PC-3 (cell line): Measurements from ENCODE around the gene MADCAM1.

Experiments
- EZH2 ChIP-seq: fragments of 300-600 bp; sonication (generic); IDR thresholded peaks from one replicate; pipeline ENCODE4 v1.6.1; 2017; ENCODE audit warnings: antibody characterized with exemption, mild to moderate bottlenecking, low read length; ENCODE audit not compliant: unreplicated experiment
- TF ChIP-seq, protein P1 (sequence below): fragments of 300-600 bp; sonication (generic); conservative IDR thresholded peaks from 2 replicates; pipeline ENCODE4 v1.5.1; 2017; ENCODE audit warnings: antibody characterized with exemption, low read depth, mild to moderate bottlenecking, low read length

GRCh38 chr19:478976-479375, 17.3 kb upstream of the MADCAM1 start:
- TF ChIP-seq, protein P1, sequence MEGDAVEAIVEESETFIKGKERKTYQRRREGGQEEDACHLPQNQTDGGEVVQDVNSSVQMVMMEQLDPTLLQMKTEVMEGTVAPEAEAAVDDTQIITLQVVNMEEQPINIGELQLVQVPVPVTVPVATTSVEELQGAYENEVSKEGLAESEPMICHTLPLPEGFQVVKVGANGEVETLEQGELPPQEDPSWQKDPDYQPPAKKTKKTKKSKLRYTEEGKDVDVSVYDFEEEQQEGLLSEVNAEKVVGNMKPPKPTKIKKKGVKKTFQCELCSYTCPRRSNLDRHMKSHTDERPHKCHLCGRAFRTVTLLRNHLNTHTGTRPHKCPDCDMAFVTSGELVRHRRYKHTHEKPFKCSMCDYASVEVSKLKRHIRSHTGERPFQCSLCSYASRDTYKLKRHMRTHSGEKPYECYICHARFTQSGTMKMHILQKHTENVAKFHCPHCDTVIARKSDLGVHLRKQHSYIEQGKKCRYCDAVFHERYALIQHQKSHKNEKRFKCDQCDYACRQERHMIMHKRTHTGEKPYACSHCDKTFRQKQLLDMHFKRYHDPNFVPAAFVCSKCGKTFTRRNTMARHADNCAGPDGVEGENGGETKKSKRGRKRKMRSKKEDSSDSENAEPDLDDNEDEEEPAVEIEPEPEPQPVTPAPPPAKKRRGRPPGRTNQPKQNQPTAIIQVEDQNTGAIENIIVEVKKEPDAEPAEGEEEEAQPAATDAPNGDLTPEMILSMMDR: no peak
- TF ChIP-seq EZH2: no peak
